ENCODE data around the gene DIRAS1. TPM values are rescaled to one million over a fixed set of nuclear protein-coding genes. Genes with fewer than 3 reads are reported as not detected.

The DIRAS1 gene
- total and polyA plus RNA-seq, 2 of the 4 experiments (the other 2 are of a cell fraction), result 1.4 to 10.3 TPM

DNA sequence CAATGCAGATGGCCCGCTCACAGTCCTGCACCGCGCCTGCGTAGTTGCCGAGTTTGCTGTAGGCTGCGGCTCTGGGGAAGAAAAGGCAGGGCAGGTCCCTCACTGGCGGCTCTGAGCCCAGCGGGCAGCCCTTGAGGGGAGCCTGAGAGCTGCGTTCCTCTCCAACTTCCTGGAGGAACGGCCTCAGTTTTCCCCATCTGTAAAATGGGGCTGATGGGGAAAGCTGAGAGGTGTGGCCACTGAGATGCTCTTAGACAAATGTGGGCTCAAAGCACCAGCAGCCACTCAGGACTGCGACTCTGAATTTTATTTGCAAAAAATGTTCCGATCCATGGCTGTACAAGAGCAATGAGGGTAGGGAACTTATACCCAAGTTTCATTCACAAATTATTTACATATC lies 42.5 kb upstream of the DIRAS1 start:
- peaks cover 18% of the 10 kb centered on the region for H4K20me1 ChIP-seq (ENCODE audit: insufficient read depth, low read length)
- DNase-seq (no peak), ATAC-seq (ENCODE audit: low read depth) (no peak)
- intact Hi-C loops (cut with micrococcal nuclease) (no loop called here), in situ Hi-C loops (cut with MboI; ENCODE audit: low sequenced_read_pairs) (no loop called here), dilution Hi-C loops (cut with HindIII; ENCODE audit: low sequenced_read_pairs, unreplicated experiment) (no loop called here)
- H2BK5ac ChIP-seq (ENCODE audit: low read depth, low read length, poor library complexity, severe bottlenecking), result no peak overlapping the region
- H3K9me3 ChIP-seq (ENCODE audit: control insufficient read depth, insufficient read depth, low read length), result no peaks in the 10 kb centered on the region
- no peak overlapping the region for H2AK5ac ChIP-seq (ENCODE audit: low read depth, low read length)
- no peak overlapping the region for H3K9ac ChIP-seq (ENCODE audit: low read depth, low read length)
- peaks cover 74% of the 10 kb centered on the region for H3K36me3 ChIP-seq (ENCODE audit: control insufficient read depth, insufficient read depth, low read length)
- no peak overlapping the region for H3K4ac ChIP-seq (ENCODE audit: low read depth, low read length)
- H3K27ac ChIP-seq (ENCODE audit: insufficient read depth, low read length), result no peak overlapping the region
- H2AFZ ChIP-seq (replicated peaks; ENCODE audit: low read length, poor library complexity), result no peak overlapping the region
- H2BK15ac ChIP-seq (ENCODE audit: low read depth, low read length), result no peak overlapping the region
- no peak overlapping the region for H3K18ac ChIP-seq (ENCODE audit: low read depth, low read length)
- H3K9me1 ChIP-seq (ENCODE audit: insufficient read depth, low read length), result no peaks in the 10 kb centered on the region
- BruUV-seq (replicated peaks), result no TSS peak
- no peak overlapping the region for H2BK20ac ChIP-seq (ENCODE audit: low read depth, low read length)
- H3K23ac ChIP-seq (ENCODE audit: low read depth, low read length), result no peak overlapping the region
- no peak overlapping the region for H4K5ac ChIP-seq (ENCODE audit: low read depth, low read length)
- no peak overlapping the region for H4K8ac ChIP-seq (ENCODE audit: low read depth in 2 of 2, low read length in 2 of 2)
- H2AK9ac ChIP-seq (replicated peaks; ENCODE audit: low read depth, low read length, poor library complexity), result no peak overlapping the region
- 96% methylated on average over 5 of the region's 12 CpGs; no CpG with 5 or more reads in 1 of the 2 experiments for WGBS, 2 experiments (ENCODE audit: extremely low coverage in 2 of 2, insufficient read length in 1 of 2)
- H3K79me1 ChIP-seq (ENCODE audit: low read depth in 1 of 2, low read length in 2 of 2), result peaks cover 0 to 25% of the 10 kb centered on the region in 2 experiments; a peak in 3 of 4 replicates
- no peak overlapping the region for H2BK120ac ChIP-seq (ENCODE audit: low read depth, low read length)
- H3K14ac ChIP-seq (replicated peaks; ENCODE audit: low read depth, low read length), result no peak overlapping the region
- no peak for TF ChIP-seq RAD21 (IDR thresholded peaks at IDR 0.05; ENCODE audit: low read length)
- TF ChIP-seq MAFK (IDR thresholded peaks at IDR 0.05; ENCODE audit: low read depth, low read length), result no peak
- TF ChIP-seq, protein P1, sequence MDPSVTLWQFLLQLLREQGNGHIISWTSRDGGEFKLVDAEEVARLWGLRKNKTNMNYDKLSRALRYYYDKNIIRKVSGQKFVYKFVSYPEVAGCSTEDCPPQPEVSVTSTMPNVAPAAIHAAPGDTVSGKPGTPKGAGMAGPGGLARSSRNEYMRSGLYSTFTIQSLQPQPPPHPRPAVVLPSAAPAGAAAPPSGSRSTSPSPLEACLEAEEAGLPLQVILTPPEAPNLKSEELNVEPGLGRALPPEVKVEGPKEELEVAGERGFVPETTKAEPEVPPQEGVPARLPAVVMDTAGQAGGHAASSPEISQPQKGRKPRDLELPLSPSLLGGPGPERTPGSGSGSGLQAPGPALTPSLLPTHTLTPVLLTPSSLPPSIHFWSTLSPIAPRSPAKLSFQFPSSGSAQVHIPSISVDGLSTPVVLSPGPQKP (IDR thresholded peaks at IDR 0.05; ENCODE audit: borderline replicate concordance, low read depth, low read length), result no peak
- no peak for TF ChIP-seq MAZ (IDR thresholded peaks at IDR 0.05; ENCODE audit: borderline replicate concordance, low read depth, low read length)
- TF ChIP-seq, protein P2, sequence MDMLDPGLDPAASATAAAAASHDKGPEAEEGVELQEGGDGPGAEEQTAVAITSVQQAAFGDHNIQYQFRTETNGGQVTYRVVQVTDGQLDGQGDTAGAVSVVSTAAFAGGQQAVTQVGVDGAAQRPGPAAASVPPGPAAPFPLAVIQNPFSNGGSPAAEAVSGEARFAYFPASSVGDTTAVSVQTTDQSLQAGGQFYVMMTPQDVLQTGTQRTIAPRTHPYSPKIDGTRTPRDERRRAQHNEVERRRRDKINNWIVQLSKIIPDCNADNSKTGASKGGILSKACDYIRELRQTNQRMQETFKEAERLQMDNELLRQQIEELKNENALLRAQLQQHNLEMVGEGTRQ (IDR thresholded peaks at IDR 0.05; ENCODE audit: low read depth, low read length), result no peak
- TF ChIP-seq BHLHE40 (IDR thresholded peaks at IDR 0.05; ENCODE audit: low read depth, low read length), result no peak
- no peak for TF ChIP-seq MXI1 (IDR thresholded peaks at IDR 0.05; ENCODE audit: borderline replicate concordance, low read depth, low read length)
- no peak for TF ChIP-seq CHD1 (IDR thresholded peaks at IDR 0.05; ENCODE audit: low read depth, low read length)
- TF ChIP-seq RCOR1 (IDR thresholded peaks at IDR 0.05; ENCODE audit: insufficient replicate concordance, low read length), result no peak
- no peak for TF ChIP-seq FOS (IDR thresholded peaks at IDR 0.05; ENCODE audit: low read depth, low read length)
- TF ChIP-seq CEBPB (IDR thresholded peaks at IDR 0.05; ENCODE audit: low read depth, low read length), result no peak
- TF ChIP-seq, protein P3, sequence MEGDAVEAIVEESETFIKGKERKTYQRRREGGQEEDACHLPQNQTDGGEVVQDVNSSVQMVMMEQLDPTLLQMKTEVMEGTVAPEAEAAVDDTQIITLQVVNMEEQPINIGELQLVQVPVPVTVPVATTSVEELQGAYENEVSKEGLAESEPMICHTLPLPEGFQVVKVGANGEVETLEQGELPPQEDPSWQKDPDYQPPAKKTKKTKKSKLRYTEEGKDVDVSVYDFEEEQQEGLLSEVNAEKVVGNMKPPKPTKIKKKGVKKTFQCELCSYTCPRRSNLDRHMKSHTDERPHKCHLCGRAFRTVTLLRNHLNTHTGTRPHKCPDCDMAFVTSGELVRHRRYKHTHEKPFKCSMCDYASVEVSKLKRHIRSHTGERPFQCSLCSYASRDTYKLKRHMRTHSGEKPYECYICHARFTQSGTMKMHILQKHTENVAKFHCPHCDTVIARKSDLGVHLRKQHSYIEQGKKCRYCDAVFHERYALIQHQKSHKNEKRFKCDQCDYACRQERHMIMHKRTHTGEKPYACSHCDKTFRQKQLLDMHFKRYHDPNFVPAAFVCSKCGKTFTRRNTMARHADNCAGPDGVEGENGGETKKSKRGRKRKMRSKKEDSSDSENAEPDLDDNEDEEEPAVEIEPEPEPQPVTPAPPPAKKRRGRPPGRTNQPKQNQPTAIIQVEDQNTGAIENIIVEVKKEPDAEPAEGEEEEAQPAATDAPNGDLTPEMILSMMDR (conservative IDR thresholded peaks at IDR 0.05; ENCODE audit: low read depth, low read length), result no peak
- no peak for TF ChIP-seq NFE2L2 (IDR thresholded peaks at IDR 0.05; ENCODE audit: low read depth, low read length)
- ChIA-PET POLR2A (ENCODE audit: unreplicated experiment) (no interaction called here), CTCF (no interaction called here)
- H4K91ac ChIP-seq (ENCODE audit: insufficient read depth, low read depth, low read length), result no peak overlapping the region
- no peak overlapping the region for H3K56ac ChIP-seq (ENCODE audit: extremely low read depth, insufficient read depth, low read length)
- H3K27me3 ChIP-seq (ENCODE audit: control insufficient read depth, insufficient read depth, low read length), result no peaks in the 10 kb centered on the region
- no peak overlapping the region for H3K4me2 ChIP-seq (ENCODE audit: low read depth, low read length)
- no peaks in the 10 kb centered on the region for H3K4me1 ChIP-seq (ENCODE audit: control insufficient read depth, insufficient read depth, low read length)
- no peak overlapping the region for H3K4me3 ChIP-seq (ENCODE audit: insufficient read depth, low read depth, low read length)
